ENCODE measurements around the gene MAN2A1. TPM values are rescaled to one million over a fixed set of nuclear protein-coding genes. Genes with fewer than 3 reads are reported as not detected.
A peak's percentile ranks its signal among the peaks of the same experiment; 100 is the strongest.

The MAN2A1 gene
- total RNA-seq, 1 experiment from 2014 or later, result 78.0 TPM

- no peak overlapping the region for H4K5ac ChIP-seq (ENCODE audit: insufficient read length, low read depth, low read length)
- no peak overlapping the region for H3K27ac ChIP-seq (ENCODE audit: insufficient read length, low read depth, low read length)
- no peak for DNase-seq
- H3K4ac ChIP-seq (ENCODE audit: low read depth, low read length), result no peak overlapping the region
- no peak overlapping the region for H2BK20ac ChIP-seq (ENCODE audit: low read depth, low read length, poor library complexity, severe bottlenecking)
- H3T11ph ChIP-seq (ENCODE audit: low read length), result no peak overlapping the region
- no peak overlapping the region for H4K91ac ChIP-seq (ENCODE audit: insufficient read length, low read depth, low read length)
- H3K79me1 ChIP-seq (ENCODE audit: insufficient read depth, low read depth, low read length, poor library complexity, severe bottlenecking), result no peaks in the 10 kb centered on the region
- Mint-ChIP-seq H3K4me3 (no peak overlapping the region), H3K9me3 (no peaks in the 10 kb centered on the region), H3K36me3 (ENCODE audit: insufficient read depth in 1 of 3, low read depth in 3 of 3) (peaks cover 10 to 45% (median 41%) of the 10 kb centered on the region in 3 experiments; a peak in 6 of 7 replicates), H3K27me3 (ENCODE audit: low read depth) (no peaks in the 10 kb centered on the region), H3K4me1 (no peaks in the 10 kb centered on the region), H3K27ac (no peak overlapping the region)
- H2BK12ac ChIP-seq (ENCODE audit: insufficient read length, low read depth, low read length), result no peak overlapping the region
- no peak overlapping the region for H3K9ac ChIP-seq (ENCODE audit: extremely low read depth, insufficient read length, low read length)
- H3K79me2 ChIP-seq (ENCODE audit: insufficient read depth, low read length), result no peaks in the 10 kb centered on the region
- no peaks in the 10 kb centered on the region for H3K4me1 ChIP-seq (ENCODE audit: insufficient read depth, low read length)
- H2BK5ac ChIP-seq (ENCODE audit: insufficient read length, low read length), result no peak overlapping the region
- H3K23me2 ChIP-seq (ENCODE audit: insufficient read length, low read depth, low read length, poor library complexity, severe bottlenecking), result no peaks in the 10 kb centered on the region
- TF ChIP-seq CTCF (conservative IDR thresholded peaks at IDR 0.05), result peak; percentile 60
- no peak overlapping the region for H3K4me2 ChIP-seq (ENCODE audit: insufficient read depth, insufficient read length, low read length)
- no peak overlapping the region for H3K56ac ChIP-seq (ENCODE audit: insufficient read length, low read depth, low read length)
- WGBS (ENCODE audit: extremely low coverage, insufficient read length, low lambda C conversion rate), result no CpG with 5 or more reads among the region's 2 CpGs
- H3K18ac ChIP-seq (ENCODE audit: insufficient read length, low read depth, low read length), result no peak overlapping the region
- no peak overlapping the region for H3K14ac ChIP-seq (ENCODE audit: insufficient read depth, low read length)
- no peak overlapping the region for H2AK5ac ChIP-seq (ENCODE audit: insufficient read length, low read length)
- H2BK15ac ChIP-seq (ENCODE audit: low read depth, low read length), result no peak overlapping the region
- H3K9me3 ChIP-seq (ENCODE audit: control insufficient read depth, low read depth, low read length), result no peaks in the 10 kb centered on the region
- no peaks in the 10 kb centered on the region for H3K27me3 ChIP-seq (ENCODE audit: insufficient read depth, low read length)
- no peak overlapping the region for H4K8ac ChIP-seq (replicated peaks; ENCODE audit: insufficient read length, low read depth, low read length)
- H3K23ac ChIP-seq (ENCODE audit: insufficient read length, low read depth, low read length), result no peak overlapping the region
- no peak overlapping the region for H2AFZ ChIP-seq (ENCODE audit: low read length)
- no peaks in the 10 kb centered on the region for H4K20me1 ChIP-seq (ENCODE audit: control insufficient read depth, insufficient read depth, insufficient read length)
- H2BK120ac ChIP-seq (ENCODE audit: low read depth, low read length, poor library complexity, severe bottlenecking), result no peak overlapping the region
Observed at GRCh38 chr5:109819878-109820277, 130.2 kb downstream of the MAN2A1 start.

Data from H9 (cell line).